GM12878 (cell line): Measurements from ENCODE around the gene HMG20B. TPM values are rescaled to one million over a fixed set of nuclear protein-coding genes. Genes with fewer than 3 reads are reported as not detected.

ENCODE experiments used
- ATAC-seq: fragments of 200-7000 bp; cut with Tn5 transposase; 3 replicates; pipeline ENCODE4 v1.9.1; 2020; ENCODE audit warnings: mild to moderate bottlenecking, moderate library complexity
- BruUV-seq: library from RNA; stranded (reverse); fragments of 400-500 nt; replicated peaks from 2 replicates; lab custom pipeline; 2021; lab: Mats Ljungman, UMichigan
- CTCF ChIA-PET: fragments of 300-600 bp; sonication (Branson Sonifier 250); formaldehyde crosslinking; extraction: SDS; loops from one replicate; lab custom pipeline; 2021; ENCODE audit warnings: inconsistent platforms; lab: Yijun Ruan, JAX
- POLR2A ChIA-PET: fragments of 350-600 bp; formaldehyde crosslinking; extraction: SDS; loops from one replicate; lab custom pipeline; 2021; ENCODE audit warnings: inconsistent platforms; lab: Charles Lee
- RAD21 ChIA-PET: fragments of 300-600 bp; sonication (Branson Sonifier 250); formaldehyde crosslinking; loops from one replicate; lab custom pipeline; 2023; ENCODE audit warnings: antibody characterized with exemption; ENCODE audit not compliant: unreplicated experiment; lab: Charles Lee
- SMC1A ChIA-PET: fragments of 300-600 bp; sonication (Branson Sonifier 250); formaldehyde crosslinking; loops from one replicate; lab custom pipeline; 2023; ENCODE audit not compliant: unreplicated experiment, uncharacterized antibody; lab: Charles Lee
- DNase-seq: peaks from one replicate; pipeline ENCODE4 v3.0.0-alpha.2; 2011; ENCODE audit warnings: low read depth, low spot score
- FAIRE-seq: peaks from 3 replicates; lab custom pipeline; 2011; peaks lifted over from hg19 to GRCh38; lab: Jason Lieb, UNC
- H2AFZ ChIP-seq: 2 replicates; pipeline ENCODE4 v1.6.0; 2011; ENCODE audit warnings: low read depth, low read length, control low read depth; ENCODE audit not compliant: control insufficient read depth
- H3K27ac ChIP-seq: 2 replicates; pipeline ENCODE4 v1.5.1; 2011; ENCODE audit warnings: control low read depth; ENCODE audit not compliant: control insufficient read depth, insufficient read depth
- H3K27me3 ChIP-seq, 2 experiments: replicated peaks in 1 of 2; 2 replicates each; pipeline versions ENCODE4 v1.6.0 to v1.6.1; 2011; ENCODE audit warnings: low read length in 1 of 2; ENCODE audit not compliant: control insufficient read depth in 2 of 2, insufficient read depth in 2 of 2
- H3K36me3 ChIP-seq, 2 experiments: 2 replicates each; pipeline ENCODE4 v1.5.1; 2011; ENCODE audit warnings: low read length in 1 of 2; ENCODE audit not compliant: control insufficient read depth in 2 of 2, insufficient read depth in 2 of 2
- H3K4me1 ChIP-seq: 2 replicates; pipeline ENCODE4 v1.6.1; 2011; ENCODE audit warnings: mild to moderate bottlenecking, low read length, moderate library complexity, mixed read lengths; ENCODE audit not compliant: control insufficient read depth, insufficient read depth
- H3K4me2 ChIP-seq: 2 replicates; pipeline ENCODE4 v1.6.0; 2011; ENCODE audit warnings: control low read depth; ENCODE audit not compliant: control insufficient read depth, insufficient read depth
- H3K4me3 ChIP-seq: fragments of 200-600 bp; sonication (generic); 2 replicates; pipeline ENCODE4 v1.5.1; 2016
- H3K79me2 ChIP-seq: 2 replicates; pipeline ENCODE4 v1.6.0; 2011; ENCODE audit warnings: low read length; ENCODE audit not compliant: control insufficient read depth, insufficient read depth
- H3K9ac ChIP-seq: 2 replicates; pipeline ENCODE4 v1.8.0; 2011; ENCODE audit warnings: low read length, control low read depth, mixed read lengths; ENCODE audit not compliant: control insufficient read depth, insufficient read depth
- H3K9me3 ChIP-seq: replicated peaks from 3 replicates; pipeline ENCODE4 v1.5.1; 2011; ENCODE audit warnings: mild to moderate bottlenecking, low read length; ENCODE audit not compliant: control insufficient read depth, insufficient read depth
- H4K20me1 ChIP-seq: 2 replicates; pipeline ENCODE4 v1.6.0; 2011; ENCODE audit not compliant: control insufficient read depth, insufficient read depth
- IKZF1 ChIP-seq: fragments of 450-650 bp; conservative IDR thresholded peaks from 2 replicates; pipeline ENCODE4 v1.6.1; 2017; ENCODE audit warnings: antibody characterized with exemption, mild to moderate bottlenecking
- NKRF ChIP-seq: fragments of 450-650 bp; conservative IDR thresholded peaks from 2 replicates; pipeline ENCODE4 v1.6.1; 2017; ENCODE audit warnings: mild to moderate bottlenecking, moderate library complexity
- SUPT20H ChIP-seq: IDR thresholded peaks from 2 replicates; pipeline ENCODE4 v1.6.1; 2011; ENCODE audit warnings: low read depth, mild to moderate bottlenecking, low read length, moderate library complexity, borderline replicate concordance; ENCODE audit not compliant: control insufficient read depth
- WGBS: methylation state at CpG from one replicate; pipeline ENCODE4 v1.1.6; 2016; ENCODE audit warnings: low lambda C conversion rate; ENCODE audit not compliant: insufficient replicate concordance, insufficient coverage; ENCODE audit errors: missing lambda C conversion rate; 5-methylcytosine and 5-hydroxymethylcytosine counted together
- in situ Hi-C: fragments of 300-500 bp; cut with MboI; formaldehyde crosslinking; loops from 9 replicates; pipeline ENCODE4 v1.14.3; 2018; ENCODE audit warnings: mixed read lengths
- intact Hi-C: fragments of 100-400 bp; cut with micrococcal nuclease; formaldehyde crosslinking; loops from one replicate; pipeline ENCODE4 v1.14.2; 2022; ENCODE audit not compliant: unreplicated experiment
- polyA plus RNA-seq, 11 experiments: library from polyadenylated mRNA; depleted of rRNA in 4 of 11; unstranded in 6 of 11; stranded (reverse) in 5 of 11; fragments of >200 nt; fragmentation: Nextera tagmentation in 4 of 11; fragmentation: Illumina TruSeq in 1 of 11; extraction: Ambion mirVana in 4 of 11; extraction: Trizol in 1 of 11; gene quantifications; 1 replicate in 1 of 11; 2 replicates in 10 of 11; pipeline versions ENCODE4 v1.2.1 to v1.2.3, GENCODE V29; 2011 to 2016; ENCODE audit warnings: inconsistent platforms in 2 of 11, missing spikeins in 2 of 11, low read depth in 1 of 11
- total RNA-seq, 4 experiments: library from RNA; depleted of rRNA in 3 of 4; stranded (reverse); fragments of >200 nt in 3 of 4; fragmentation: Illumina TruSeq in 1 of 4; extraction: Trizol in 1 of 4; gene quantifications; 2 replicates each; pipeline versions ENCODE4 v1.2.1 to v1.2.3, GENCODE V29; 2013 to 2021

Gene HMG20B
- total and polyA plus RNA-seq, 10 of the 15 experiments (the other 5 are each of a cell fraction or from before 2014, with no cell fraction given) = 0.37 to 92.7 (median 47.0) TPM

- FAIRE-seq = no peak
- in situ Hi-C loops (no loop called here), intact Hi-C loops (loop anchor here (5.0 kb wide), 1 partner anchor 157 kb away; the partner anchor contains the start of gene TJP3)
- BruUV-seq = no TSS peak
- H2AFZ ChIP-seq = no peak overlapping the region
- no peak for ATAC-seq
- ChIA-PET SMC1A (no interaction called here), RAD21 (no interaction called here), CTCF (no interaction called here), POLR2A (no interaction called here)
- no peaks in the 10 kb centered on the region for H3K27me3 ChIP-seq
- peaks cover 0 to 6% of the 10 kb centered on the region in 2 experiments; a peak in 3 of 4 replicates for H3K36me3 ChIP-seq
- no peak overlapping the region for H3K4me3 ChIP-seq
- H3K79me2 ChIP-seq = peaks cover 16% of the 10 kb centered on the region
- no peaks in the 10 kb centered on the region for H3K9me3 ChIP-seq
- TF ChIP-seq SUPT20H = no peak
- H4K20me1 ChIP-seq = no peaks in the 10 kb centered on the region
- no peak overlapping the region for H3K4me2 ChIP-seq
- H3K9ac ChIP-seq = no peak overlapping the region
- H3K27ac ChIP-seq = no peak overlapping the region
- no peak for DNase-seq
- 96% methylated on average over 10 of the region's 10 CpGs for WGBS
- peaks cover 22% of the 10 kb centered on the region for H3K4me1 ChIP-seq
Measured at GRCh38 chr19:3549816-3550215, 22.9 kb upstream of the HMG20B start.

GRCh38 chr19:3550947-3551791 lies 21.6 kb upstream of the HMG20B start:
- Histone ChIP-seq H3K4me3 (no peak overlapping the region), H3K9me3 (no peaks in the 10 kb centered on the region), H3K27ac (no peak overlapping the region), H3K79me2 (peaks cover 27% of the 10 kb centered on the region), H3K36me3 (peaks cover 0 to 2% of the 10 kb centered on the region in 2 experiments; a peak in 3 of 4 replicates), H3K4me2 (no peak overlapping the region), H3K4me1 (peaks cover 25% of the 10 kb centered on the region), H3K27me3 (no peaks in the 10 kb centered on the region), H2AFZ (no peak overlapping the region), H3K9ac (no peak overlapping the region), H4K20me1 (no peaks in the 10 kb centered on the region)
- FAIRE-seq (no peak), ATAC-seq (no peak), DNase-seq (no peak)
- 93% methylated on average over 34 of the region's 34 CpGs for WGBS
- no TSS peak for BruUV-seq
- SMC1A ChIA-PET = no interaction called here
- in situ Hi-C loops (no loop called here), intact Hi-C loops (no loop called here)
- RAD21 ChIA-PET = no interaction called here
- POLR2A ChIA-PET = no interaction called here
- no peak for TF ChIP-seq NKRF
- 0 out of 2 replicates have a peak, but pooled peaks have one; percentile 18 for TF ChIP-seq IKZF1
- CTCF ChIA-PET = no interaction called here
